HCT116 (cell line): ENCODE results near the gene FAM81B. TPM values are rescaled to one million over a fixed set of nuclear protein-coding genes. Genes with fewer than 3 reads are reported as not detected.

Experiments used
- ATAC-seq: fragments of 200-7000 bp; cut with Tn5 transposase; 2 replicates; pipeline ENCODE4 v1.9.1; 2020; ENCODE audit warnings: mild to moderate bottlenecking, moderate library complexity
- BruUV-seq: library from RNA; stranded (reverse); fragments of 400-500 nt; replicated peaks from 2 replicates; lab custom pipeline; 2021; lab: Mats Ljungman, UMichigan
- CTCF ChIA-PET: fragments of 300-600 bp; sonication (Branson Sonifier 250); formaldehyde crosslinking; loops from one replicate; lab custom pipeline; 2021; ENCODE audit warnings: antibody characterized with exemption; lab: Charles Lee
- POLR2A ChIA-PET: fragments of 300-600, 350-600 bp; sonication (Branson Sonifier 250); formaldehyde crosslinking; loops from one replicate; lab custom pipeline; 2021; ENCODE audit warnings: antibody characterized with exemption; lab: Charles Lee
- RAD21 ChIA-PET, 2 experiments: fragments of 300-600 bp; sonication (Branson Sonifier 250); formaldehyde crosslinking; loops; one replicate each; lab custom pipeline; 2023; ENCODE audit warnings: low total read pairs in 2 of 2; ENCODE audit not compliant: uncharacterized antibody in 2 of 2, unreplicated experiment in 2 of 2, low non-redundant PET in 1 of 2; lab: Charles Lee
- DNase-seq: peaks from one replicate; pipeline ENCODE4 v3.0.0-alpha.2; 2010; ENCODE audit warnings: low read depth, low spot score
- H2AFZ ChIP-seq: fragments of 200-600 bp; shearing (Covaris generic), sonication (generic); 2 replicates; pipeline ENCODE4 v1.6.1; 2017; ENCODE audit warnings: low read depth, mixed run types, mixed read lengths, antibody characterized with exemption, low read length; ENCODE audit not compliant: poor library complexity, severe bottlenecking
- H3K27ac ChIP-seq: 2 replicates; pipeline ENCODE4 v1.5.1; 2012; ENCODE audit warnings: low read depth, low read length
- H3K27me3 ChIP-seq: fragments of 200-600 bp; sonication (generic); 2 replicates; pipeline ENCODE4 v1.6.1; 2016; ENCODE audit warnings: mixed run types, low read length, mixed read lengths; ENCODE audit not compliant: insufficient read depth
- H3K36me3 ChIP-seq, 2 experiments: fragments of 200-500 bp in 1 of 2; fragments of 200-600 bp in 1 of 2; sonication (Bioruptor generic) in 1 of 2; sonication (generic) in 1 of 2; 2 replicates each; pipeline versions ENCODE4 v1.5.1 to v1.6.1; 2014 to 2016; ENCODE audit warnings: low read length in 2 of 2, inconsistent platforms in 1 of 2, mixed read lengths in 1 of 2, mixed run types in 1 of 2; ENCODE audit not compliant: insufficient read depth in 2 of 2, control insufficient read depth in 1 of 2
- H3K4me1 ChIP-seq, 2 experiments: fragments of 200-600 bp in 1 of 2; sonication (generic) in 1 of 2; 2 replicates each; pipeline versions ENCODE4 v1.5.1 to v1.6.1; 2012 to 2017; ENCODE audit warnings: low read length in 2 of 2, inconsistent platforms in 1 of 2, mild to moderate bottlenecking in 1 of 2, mixed read lengths in 1 of 2, mixed run types in 1 of 2, moderate library complexity in 1 of 2; ENCODE audit not compliant: insufficient read depth in 2 of 2, control insufficient read depth in 1 of 2
- H3K4me2 ChIP-seq: fragments of 200-600 bp; sonication (generic); 2 replicates; pipeline ENCODE4 v1.6.1; 2017; ENCODE audit warnings: mixed run types, low read length, mixed read lengths
- H3K4me3 ChIP-seq, 2 experiments: fragments of 200-600 bp in 1 of 2; sonication (generic) in 1 of 2; replicated peaks in 1 of 2; 2 replicates each; pipeline ENCODE4 v1.5.1; 2011 to 2016; ENCODE audit warnings: low read length in 2 of 2, control low read depth in 1 of 2, low read depth in 1 of 2, mild to moderate bottlenecking in 1 of 2, mixed read lengths in 1 of 2, mixed run types in 1 of 2
- H3K79me2 ChIP-seq: fragments of 200-600 bp; sonication (generic); 2 replicates; pipeline ENCODE4 v1.6.1; 2017; ENCODE audit warnings: mild to moderate bottlenecking, mixed run types, low read length, moderate library complexity, mixed read lengths; ENCODE audit not compliant: insufficient read depth
- H3K9ac ChIP-seq: fragments of 200-600 bp; sonication (generic); 2 replicates; pipeline ENCODE4 v1.6.1; 2016; ENCODE audit warnings: low read length, mixed read lengths
- H3K9me2 ChIP-seq: fragments of 200-600 bp; sonication (generic), shearing (Covaris generic); 2 replicates; pipeline ENCODE4 v1.6.1; 2017; ENCODE audit warnings: mixed run types, mild to moderate bottlenecking, moderate library complexity; ENCODE audit not compliant: insufficient read depth
- H3K9me3 ChIP-seq, 2 experiments: fragments of 200-500 bp in 1 of 2; fragments of 200-600 bp in 1 of 2; sonication (Bioruptor generic) in 1 of 2; sonication (generic) in 1 of 2; 2 replicates each; pipeline ENCODE4 v1.6.1; 2014 to 2017; ENCODE audit warnings: low read length in 2 of 2, mixed read lengths in 2 of 2, inconsistent platforms in 1 of 2, low read depth in 1 of 2, mild to moderate bottlenecking in 1 of 2, mixed run types in 1 of 2, moderate library complexity in 1 of 2; ENCODE audit not compliant: control insufficient read depth in 1 of 2, insufficient read depth in 1 of 2
- H4K20me1 ChIP-seq: fragments of 200-600 bp; sonication (generic), shearing (Covaris generic); 2 replicates; pipeline ENCODE4 v1.6.1; 2017; ENCODE audit warnings: mixed run types, mild to moderate bottlenecking, moderate library complexity; ENCODE audit not compliant: insufficient read depth
- EGR1 ChIP-seq: IDR thresholded peaks from 2 replicates; pipeline ENCODE4 v1.6.1; 2012; ENCODE audit warnings: low read depth
- POLR2A ChIP-seq: IDR thresholded peaks from 2 replicates; pipeline ENCODE4 v1.7.0; 2011; ENCODE audit warnings: borderline replicate concordance; ENCODE audit not compliant: insufficient read depth, insufficient read length; ENCODE audit errors: extremely low read depth
- POLR2AphosphoS5 ChIP-seq: IDR thresholded peaks from 2 replicates; pipeline ENCODE4 v1.6.1; 2011; ENCODE audit warnings: mild to moderate bottlenecking, low read depth, low read length, moderate library complexity
- SP1 ChIP-seq: IDR thresholded peaks from 2 replicates; pipeline ENCODE4 v1.6.1; 2012; ENCODE audit warnings: low read depth
- SRF ChIP-seq: IDR thresholded peaks from 2 replicates; pipeline ENCODE4 v1.6.1; 2012; ENCODE audit warnings: low read depth
- TCF7L2 ChIP-seq: IDR thresholded peaks from 2 replicates; pipeline ENCODE4 v1.7.0; 2011; ENCODE audit warnings: borderline replicate concordance, inconsistent platforms; ENCODE audit not compliant: insufficient read depth, insufficient read length; ENCODE audit errors: extremely low read depth
- intact Hi-C: fragments of 100-400 bp; cut with micrococcal nuclease; formaldehyde crosslinking; loops from 2 replicates; pipeline ENCODE4 v1.10.0; 2022
- total RNA-seq: library from RNA; stranded (reverse); gene quantifications from one replicate; pipeline ENCODE4 v1.2.1, GENCODE V29; 2021; ENCODE audit not compliant: unreplicated experiment
- TF ChIP-seq, protein P1 (sequence below): IDR thresholded peaks from 2 replicates; pipeline ENCODE4 v1.6.1; 2012; ENCODE audit warnings: low read depth
- TF ChIP-seq, protein P2 (sequence below), 3 experiments: fragments of 200-600 bp in 1 of 3; sonication (generic) in 1 of 3; IDR thresholded peaks in 2 of 3; conservative IDR thresholded peaks in 1 of 3; 2 replicates each; pipeline ENCODE4 v1.5.1; 2012 to 2017; ENCODE audit warnings: low read depth in 2 of 3, low read length in 2 of 3, antibody characterized with exemption in 1 of 3, borderline replicate concordance in 1 of 3, control low read depth in 1 of 3, mild to moderate bottlenecking in 1 of 3, mixed read lengths in 1 of 3, mixed run types in 1 of 3, moderate library complexity in 1 of 3; ENCODE audit not compliant: insufficient read depth in 1 of 3

FAM81B gene
- total RNA-seq, 1 experiment from 2014 or later: not detected

DNA sequence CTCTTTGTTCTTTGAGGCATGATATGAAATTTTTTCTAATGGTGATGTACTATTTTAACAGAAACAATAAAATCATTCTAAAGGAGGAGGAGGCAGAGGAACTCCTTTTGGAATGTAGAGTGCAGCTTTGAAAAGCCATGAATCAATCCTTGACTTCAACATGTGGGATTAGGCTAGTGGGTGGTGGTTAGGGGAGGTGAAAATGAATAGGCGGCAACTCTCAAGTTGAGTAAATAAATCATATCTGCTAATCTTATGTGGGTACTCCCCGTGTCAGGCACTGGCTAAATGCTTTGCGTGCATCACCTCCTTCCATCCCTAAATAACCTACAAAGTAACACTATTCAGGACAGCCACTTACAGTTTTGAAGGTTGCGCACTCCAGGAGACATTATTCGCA is 35.1 kb downstream of the FAM81B start:
- DNase-seq (no peak), ATAC-seq (no peak)
- Histone ChIP-seq H3K36me3 (no peaks in the 10 kb centered on the region), H3K4me1 (no peaks in the 10 kb centered on the region), H2AFZ (no peak overlapping the region), H3K79me2 (no peaks in the 10 kb centered on the region), H3K4me2 (no peak overlapping the region), H3K9ac (no peak overlapping the region), H3K9me2 (no peaks in the 10 kb centered on the region), H3K9me3 (no peaks in the 10 kb centered on the region), H3K4me3 (no peak overlapping the region), H3K27me3 (no peaks in the 10 kb centered on the region), H4K20me1 (no peaks in the 10 kb centered on the region), H3K27ac (no peak overlapping the region)
- intact Hi-C loops: no loop called here
- ChIA-PET RAD21 (interaction anchor here in 1 of 2 experiments (0.6 kb wide), 1 partner anchor 100 kb away, joined by 4 read pairs; no protein-coding TSS in a partner anchor), CTCF (no interaction called here), POLR2A (no interaction called here)
- no TSS peak for BruUV-seq
- TF ChIP-seq POLR2A (no peak), TCF7L2 (no peak), POLR2AphosphoS5 (no peak), EGR1 (no peak), SRF (no peak), SP1 (no peak)
- TF ChIP-seq, protein P1, sequence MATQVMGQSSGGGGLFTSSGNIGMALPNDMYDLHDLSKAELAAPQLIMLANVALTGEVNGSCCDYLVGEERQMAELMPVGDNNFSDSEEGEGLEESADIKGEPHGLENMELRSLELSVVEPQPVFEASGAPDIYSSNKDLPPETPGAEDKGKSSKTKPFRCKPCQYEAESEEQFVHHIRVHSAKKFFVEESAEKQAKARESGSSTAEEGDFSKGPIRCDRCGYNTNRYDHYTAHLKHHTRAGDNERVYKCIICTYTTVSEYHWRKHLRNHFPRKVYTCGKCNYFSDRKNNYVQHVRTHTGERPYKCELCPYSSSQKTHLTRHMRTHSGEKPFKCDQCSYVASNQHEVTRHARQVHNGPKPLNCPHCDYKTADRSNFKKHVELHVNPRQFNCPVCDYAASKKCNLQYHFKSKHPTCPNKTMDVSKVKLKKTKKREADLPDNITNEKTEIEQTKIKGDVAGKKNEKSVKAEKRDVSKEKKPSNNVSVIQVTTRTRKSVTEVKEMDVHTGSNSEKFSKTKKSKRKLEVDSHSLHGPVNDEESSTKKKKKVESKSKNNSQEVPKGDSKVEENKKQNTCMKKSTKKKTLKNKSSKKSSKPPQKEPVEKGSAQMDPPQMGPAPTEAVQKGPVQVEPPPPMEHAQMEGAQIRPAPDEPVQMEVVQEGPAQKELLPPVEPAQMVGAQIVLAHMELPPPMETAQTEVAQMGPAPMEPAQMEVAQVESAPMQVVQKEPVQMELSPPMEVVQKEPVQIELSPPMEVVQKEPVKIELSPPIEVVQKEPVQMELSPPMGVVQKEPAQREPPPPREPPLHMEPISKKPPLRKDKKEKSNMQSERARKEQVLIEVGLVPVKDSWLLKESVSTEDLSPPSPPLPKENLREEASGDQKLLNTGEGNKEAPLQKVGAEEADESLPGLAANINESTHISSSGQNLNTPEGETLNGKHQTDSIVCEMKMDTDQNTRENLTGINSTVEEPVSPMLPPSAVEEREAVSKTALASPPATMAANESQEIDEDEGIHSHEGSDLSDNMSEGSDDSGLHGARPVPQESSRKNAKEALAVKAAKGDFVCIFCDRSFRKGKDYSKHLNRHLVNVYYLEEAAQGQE: no peak
- TF ChIP-seq, protein P2, sequence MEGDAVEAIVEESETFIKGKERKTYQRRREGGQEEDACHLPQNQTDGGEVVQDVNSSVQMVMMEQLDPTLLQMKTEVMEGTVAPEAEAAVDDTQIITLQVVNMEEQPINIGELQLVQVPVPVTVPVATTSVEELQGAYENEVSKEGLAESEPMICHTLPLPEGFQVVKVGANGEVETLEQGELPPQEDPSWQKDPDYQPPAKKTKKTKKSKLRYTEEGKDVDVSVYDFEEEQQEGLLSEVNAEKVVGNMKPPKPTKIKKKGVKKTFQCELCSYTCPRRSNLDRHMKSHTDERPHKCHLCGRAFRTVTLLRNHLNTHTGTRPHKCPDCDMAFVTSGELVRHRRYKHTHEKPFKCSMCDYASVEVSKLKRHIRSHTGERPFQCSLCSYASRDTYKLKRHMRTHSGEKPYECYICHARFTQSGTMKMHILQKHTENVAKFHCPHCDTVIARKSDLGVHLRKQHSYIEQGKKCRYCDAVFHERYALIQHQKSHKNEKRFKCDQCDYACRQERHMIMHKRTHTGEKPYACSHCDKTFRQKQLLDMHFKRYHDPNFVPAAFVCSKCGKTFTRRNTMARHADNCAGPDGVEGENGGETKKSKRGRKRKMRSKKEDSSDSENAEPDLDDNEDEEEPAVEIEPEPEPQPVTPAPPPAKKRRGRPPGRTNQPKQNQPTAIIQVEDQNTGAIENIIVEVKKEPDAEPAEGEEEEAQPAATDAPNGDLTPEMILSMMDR (IDR thresholded peaks at IDR 0.05 in 2 of 3, conservative IDR thresholded peaks at IDR 0.05 in 1 of 3; ENCODE audit: borderline replicate concordance in 1 of 3, insufficient read depth in 1 of 3, low read depth in 2 of 3, low read length in 2 of 3): no peak
